HepG2 (cell line): Measurements from ENCODE around the gene SNX30. TPM values are rescaled to one million over a fixed set of nuclear protein-coding genes. Genes with fewer than 3 reads are reported as not detected.

ENCODE experiments used
- ATAC-seq: fragments of 200-7000 bp; cut with Tn5 transposase; 3 replicates; pipeline ENCODE4 v1.9.1; 2020; ENCODE audit warnings: mild to moderate bottlenecking, moderate library complexity
- BruUV-seq: library from RNA; stranded (reverse); fragments of 400-500 nt; replicated peaks from 2 replicates; lab custom pipeline; 2021; lab: Mats Ljungman, UMichigan
- CTCF ChIA-PET: fragments of 300-600 bp; formaldehyde crosslinking; extraction: SDS; loops from one replicate; lab custom pipeline; 2021; ENCODE audit warnings: low total read pairs, inconsistent platforms, low intra/inter-chr PET ratio; lab: Yijun Ruan, JAX
- POLR2A ChIA-PET: fragments of 350-600 bp; sonication (Branson Sonifier 250); formaldehyde crosslinking; loops from one replicate; lab custom pipeline; 2020; ENCODE audit warnings: antibody characterized with exemption, inconsistent platforms; lab: Yijun Ruan, JAX
- DNase-seq: peaks from one replicate; pipeline ENCODE4 v3.0.0-alpha.2; 2015; ENCODE audit warnings: low spot score
- FAIRE-seq: peaks from 3 replicates; lab custom pipeline; 2011; peaks lifted over from hg19 to GRCh38; lab: Jason Lieb, UNC
- H2AFZ ChIP-seq: one replicate; pipeline ENCODE4 v1.6.1; 2011; ENCODE audit warnings: low read length, inconsistent platforms
- H3K27ac ChIP-seq: fragments of 300-600 bp; 3 replicates; pipeline ENCODE4 v1.8.0; 2011; ENCODE audit warnings: mixed run types, mild to moderate bottlenecking, mixed read lengths, low read length, inconsistent platforms; ENCODE audit not compliant: insufficient read depth; ENCODE audit errors: extremely low read length
- H3K27me3 ChIP-seq, 2 experiments: fragments of 200-600 bp in 1 of 2; 2 replicates in 1 of 2; 3 replicates in 1 of 2; pipeline versions ENCODE4 v1.6.0 to v1.8.0; 2011; ENCODE audit warnings: low read length in 2 of 2, mild to moderate bottlenecking in 2 of 2, moderate library complexity in 2 of 2, inconsistent platforms in 1 of 2; ENCODE audit not compliant: insufficient read depth in 2 of 2, control insufficient read depth in 1 of 2
- H3K36me3 ChIP-seq, 2 experiments: fragments of 200-600 bp in 1 of 2; replicated peaks in 1 of 2; 2 replicates in 1 of 2; 3 replicates in 1 of 2; pipeline versions ENCODE4 v1.5.1 to v1.8.0; 2011; ENCODE audit warnings: low read length in 2 of 2, inconsistent platforms in 1 of 2; ENCODE audit not compliant: insufficient read depth in 2 of 2, control insufficient read depth in 1 of 2
- H3K4me1 ChIP-seq: 2 replicates; pipeline ENCODE4 v1.5.1; 2012; ENCODE audit warnings: low read length, inconsistent platforms; ENCODE audit not compliant: insufficient read depth
- H3K4me2 ChIP-seq: 2 replicates; pipeline ENCODE4 v1.6.0; 2011; ENCODE audit warnings: low read depth, low read length, inconsistent platforms
- H3K4me3 ChIP-seq, 3 experiments: fragments of 200-600 bp in 1 of 3; sonication (generic), shearing (Covaris generic) in 1 of 3; replicated peaks in 1 of 3; 2 replicates each; pipeline ENCODE4 v1.5.1; 2011 to 2016; ENCODE audit warnings: low read length in 3 of 3, inconsistent platforms in 2 of 3, low read depth in 2 of 3, mild to moderate bottlenecking in 2 of 3, control low read depth in 1 of 3, mixed read lengths in 1 of 3; ENCODE audit not compliant: insufficient read depth in 1 of 3
- H3K79me2 ChIP-seq: one replicate; pipeline ENCODE4 v1.6.1; 2011; ENCODE audit warnings: low read length, inconsistent platforms; ENCODE audit not compliant: insufficient read depth
- H3K9ac ChIP-seq: 2 replicates; pipeline ENCODE4 v1.6.0; 2011; ENCODE audit warnings: mild to moderate bottlenecking, low read depth, low read length, inconsistent platforms; ENCODE audit not compliant: insufficient read depth
- H3K9me3 ChIP-seq: 2 replicates; pipeline ENCODE4 v1.5.1; 2012; ENCODE audit warnings: mild to moderate bottlenecking, low read length
- H4K20me1 ChIP-seq: 2 replicates; pipeline ENCODE4 v1.6.0; 2011; ENCODE audit warnings: inconsistent platforms, mild to moderate bottlenecking, low read length, moderate library complexity; ENCODE audit not compliant: insufficient read depth
- ARID3A ChIP-seq: IDR thresholded peaks from 2 replicates; pipeline ENCODE4 v1.6.1; 2012; ENCODE audit warnings: low read depth, low read length, improper control_type of control experiment
- CCAR2 ChIP-seq: fragments of 200-400 bp; formaldehyde crosslinking; optimal IDR thresholded peaks from 2 replicates; pipeline ENCODE3; 2018; ENCODE audit warnings: low read depth, mild to moderate bottlenecking, low read length, moderate library complexity
- CENPBD1 ChIP-seq: sonication (generic); formaldehyde crosslinking; IDR thresholded peaks from 2 replicates; pipeline ENCODE4 v1.8.0; 2022; ENCODE audit warnings: missing genetic modification reagents, low read depth, mild to moderate bottlenecking, borderline replicate concordance
- HNF4A ChIP-seq: sonication (generic); formaldehyde crosslinking; IDR thresholded peaks from 2 replicates; pipeline ENCODE4 v1.4.0; 2020; ENCODE audit warnings: missing genetic modification reagents
- IRF1 ChIP-seq: sonication (generic); formaldehyde crosslinking; IDR thresholded peaks from 2 replicates; pipeline ENCODE4 v1.4.0; 2020; ENCODE audit warnings: low read depth, mild to moderate bottlenecking, missing genetic modification reagents
- KAT8 ChIP-seq: IDR thresholded peaks from 2 replicates; pipeline ENCODE4 v1.6.1; 2016; ENCODE audit warnings: missing genetic modification reagents, missing compliant biosample characterization
- KDM1A ChIP-seq: IDR thresholded peaks from 2 replicates; pipeline ENCODE4 v1.6.1; 2016; ENCODE audit warnings: missing compliant biosample characterization
- LCORL ChIP-seq, 2 experiments: fragments of 450-650 bp in 1 of 2; sonication (generic) in 1 of 2; formaldehyde crosslinking in 1 of 2; IDR thresholded peaks; 2 replicates each; pipeline versions ENCODE4 v1.5.0 to v1.6.1; 2017 to 2020; ENCODE audit warnings: antibody characterized with exemption in 1 of 2, missing genetic modification reagents in 1 of 2
- MBD4 ChIP-seq: IDR thresholded peaks from 2 replicates; pipeline ENCODE4 v1.6.1; 2012; ENCODE audit warnings: low read length, inconsistent platforms, borderline replicate concordance
- NPAS2 ChIP-seq: sonication (generic); formaldehyde crosslinking; IDR thresholded peaks from 2 replicates; pipeline ENCODE4 v1.8.0; 2022; ENCODE audit warnings: mild to moderate bottlenecking, missing genetic modification reagents, borderline replicate concordance
- PBX3 ChIP-seq: sonication (generic); formaldehyde crosslinking; IDR thresholded peaks from 2 replicates; pipeline ENCODE4 v1.8.1; 2023; ENCODE audit warnings: missing genetic modification reagents, inconsistent platforms, borderline replicate concordance
- POLR2G ChIP-seq: fragments of 200-400 bp; formaldehyde crosslinking; IDR thresholded peaks from 2 replicates; pipeline ENCODE4 v1.6.1; 2018; ENCODE audit warnings: mild to moderate bottlenecking, low read depth, low read length, moderate library complexity
- ZIK1 ChIP-seq: sonication (generic); formaldehyde crosslinking; IDR thresholded peaks from 2 replicates; pipeline ENCODE4 v1.5.0; 2020; ENCODE audit warnings: mild to moderate bottlenecking, low read depth, missing genetic modification reagents, borderline replicate concordance
- ZNF329 ChIP-seq: sonication (generic); formaldehyde crosslinking; IDR thresholded peaks from 2 replicates; pipeline ENCODE4 v1.9.0; 2021; ENCODE audit warnings: low read depth, mild to moderate bottlenecking, missing genetic modification reagents
- ZNF562 ChIP-seq: sonication (generic); formaldehyde crosslinking; IDR thresholded peaks from 2 replicates; pipeline ENCODE4 v1.8.0; 2022; ENCODE audit warnings: missing genetic modification reagents, borderline replicate concordance
- WGBS: methylation state at CpG from one replicate; pipeline ENCODE4 v1.1.6; 2017; ENCODE audit warnings: low lambda C conversion rate; 5-methylcytosine and 5-hydroxymethylcytosine counted together
- in situ Hi-C: cut with HindIII; loops from 2 replicates; pipeline ENCODE4 v1.10.0; 2017; ENCODE audit warnings: low pct_unique_long_range_greater_than_20kb; ENCODE audit not compliant: extremely low pct_ligation_motif_present
- intact Hi-C: fragments of 100-400 bp; cut with micrococcal nuclease; formaldehyde crosslinking; loops from one replicate; pipeline ENCODE4 v1.10.0; 2022; ENCODE audit not compliant: unreplicated experiment
- polyA plus RNA-seq, 8 experiments: library from polyadenylated mRNA; depleted of rRNA in 3 of 8; stranded (reverse) in 7 of 8; unstranded in 1 of 8; fragments of >200 nt; fragmentation: Illumina TruSeq in 4 of 8; extraction: Trizol in 4 of 8; gene quantifications; 2 replicates each; pipeline versions ENCODE4 v1.2.1 to v1.2.3, GENCODE V29; 2011 to 2016; ENCODE audit warnings: low read depth in 4 of 8, missing spikeins in 1 of 8, mixed read lengths in 1 of 8; ENCODE audit not compliant: insufficient read depth in 1 of 8
- total RNA-seq, 5 experiments: library from RNA; depleted of rRNA; stranded (reverse); fragments of >200 nt; fragmentation: Illumina TruSeq; extraction: Trizol; gene quantifications; 2 replicates each; pipeline ENCODE4 v1.2.3, GENCODE V29; 2016; ENCODE audit warnings: low read depth in 1 of 5

SNX30 gene
- total and polyA plus RNA-seq, 2 of the 13 experiments (the other 11 are each of a cell fraction or from before 2014, with no cell fraction given), result 4.4 to 12.4 TPM

- 85% methylated on average over 6 of the region's 6 CpGs for WGBS
- peaks cover 0 to 6% of the 10 kb centered on the region in 2 experiments; a peak in 1 of 5 replicates for H3K36me3 ChIP-seq
- no TSS peak for BruUV-seq
- POLR2A ChIA-PET, result no interaction called here
- H3K9ac ChIP-seq, result no peak overlapping the region
- no peak overlapping the region for H2AFZ ChIP-seq
- H3K27ac ChIP-seq, result no peak overlapping the region
- CTCF ChIA-PET, result no interaction called here
- no peaks in the 10 kb centered on the region for H4K20me1 ChIP-seq
- no peak overlapping the region for H3K4me3 ChIP-seq
- H3K27me3 ChIP-seq, result no peaks in the 10 kb centered on the region
- no peak for FAIRE-seq
- TF ChIP-seq ZNF329 (CRISPR knock-in tag) (no peak), HNF4A (CRISPR knock-in tag) (0 out of 2 replicates have a peak, but pooled peaks have one; percentile 6)
- DNase-seq, result no peak
- H3K9me3 ChIP-seq, result no peaks in the 10 kb centered on the region
- ATAC-seq, result no peak
- intact Hi-C loops (no loop called here), in situ Hi-C loops (no loop called here)
- H3K4me2 ChIP-seq, result no peak overlapping the region
- H3K79me2 ChIP-seq, result peaks cover 2% of the 10 kb centered on the region
- peaks cover 7% of the 10 kb centered on the region for H3K4me1 ChIP-seq
Observed at GRCh38 chr9:112811518-112811917, 61.0 kb downstream of the SNX30 start.

GRCh38 chr9:112815868-112816267 is 65.3 kb downstream of the SNX30 start:
- FAIRE-seq (no peak), ATAC-seq (no peak), DNase-seq (no peak)
- Histone ChIP-seq H3K4me2 (no peak overlapping the region), H3K79me2 (peaks cover 2% of the 10 kb centered on the region), H3K36me3 (peaks cover 3 to 8% of the 10 kb centered on the region in 2 experiments; a peak in 3 of 5 replicates), H3K27ac (no peak overlapping the region), H3K9ac (no peak overlapping the region), H3K9me3 (no peaks in the 10 kb centered on the region), H3K4me1 (peaks cover 7% of the 10 kb centered on the region), H3K27me3 (no peaks in the 10 kb centered on the region), H3K4me3 (no peak overlapping the region), H4K20me1 (no peaks in the 10 kb centered on the region), H2AFZ (no peak overlapping the region)
- no TSS peak for BruUV-seq
- CTCF ChIA-PET, result no interaction called here
- WGBS, result 82% methylated on average over 8 of the region's 8 CpGs
- POLR2A ChIA-PET, result no interaction called here
- in situ Hi-C loops (no loop called here), intact Hi-C loops (no loop called here)
- TF ChIP-seq CENPBD1 (CRISPR knock-in tag) (no peak), ARID3A (no peak), ZIK1 (CRISPR knock-in tag) (no peak), IRF1 (CRISPR knock-in tag) (no peak), CCAR2 (no peak), KAT8 (CRISPR knock-in tag) (no peak), KDM1A (CRISPR knock-in tag) (no peak), NPAS2 (CRISPR knock-in tag) (no peak), ZNF562 (no peak), PBX3 (CRISPR knock-in tag) (no peak), MBD4 (no peak), POLR2G (no peak), LCORL (IDR thresholded peaks at IDR 0.05) (no peak), LCORL (CRISPR knock-in tag; IDR thresholded peaks at IDR 0.05) (no peak)
